SKM-1 treated with dmso at 0.1 percent for 144 hours (cell line): ENCODE measurements around the gene PGAP1.

Experiments
- DNase-seq: peaks from one replicate; lab custom pipeline; 2025; ENCODE audit not compliant: unreplicated experiment; lab: John Stamatoyannopoulos, UW

The PGAP1 gene

DNA sequence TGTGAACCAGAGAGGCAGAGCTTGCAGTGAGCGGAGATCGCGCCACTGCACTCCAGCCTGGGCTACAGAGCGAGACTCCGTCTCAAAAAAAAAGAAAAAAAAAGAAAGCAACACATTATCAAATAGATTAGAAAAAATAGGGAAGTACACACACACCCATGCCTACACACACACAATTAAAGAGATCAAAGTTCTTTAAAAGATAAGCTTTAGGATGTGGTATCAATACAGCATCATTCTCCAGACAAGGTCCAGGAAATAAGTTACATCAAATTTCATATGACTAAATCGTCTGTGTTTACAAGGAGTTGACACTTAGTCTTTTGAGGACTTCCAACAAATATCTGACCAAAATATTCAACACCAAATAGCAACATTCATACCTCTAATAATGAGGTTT, 25.7 kb downstream of the PGAP1 start:
- DNase-seq: no peak

- DNase-seq: no peak
These were observed 26.5 kb downstream of the PGAP1 start for GRCh38 chr2:196899976-196900375.

- DNase-seq: no peak
These were observed 35.4 kb downstream of the PGAP1 start for GRCh38 chr2:196891136-196891535.

GRCh38 chr2:196887431-196887830, 39.1 kb downstream of the PGAP1 start:
- DNase-seq: no peak

GRCh38 chr2:196884368-196884767, 42.1 kb downstream of the PGAP1 start:
- DNase-seq: no peak

DNA sequence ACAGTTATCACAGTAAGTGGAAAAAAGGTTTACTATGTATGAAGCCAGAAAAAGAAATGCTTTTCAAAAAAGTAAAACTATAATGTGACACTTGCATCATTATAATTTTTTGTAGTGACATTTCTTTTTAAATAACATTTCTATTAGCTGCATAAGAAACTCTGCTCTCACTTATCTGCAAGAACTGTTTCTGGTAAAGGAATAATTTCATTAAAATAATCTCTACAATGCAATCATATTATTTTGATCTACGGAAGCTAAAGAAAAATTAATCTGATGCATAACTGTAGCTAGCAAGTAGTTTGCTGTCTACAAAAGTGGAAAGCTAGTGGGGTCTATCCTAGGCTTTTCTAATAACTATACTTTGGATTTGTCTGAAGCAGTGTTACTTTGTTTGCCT, 50.1 kb downstream of the PGAP1 start:
- DNase-seq: no peak

GRCh38 chr2:196875414-196875813, 51.1 kb downstream of the PGAP1 start:
- no peak for DNase-seq

DNA sequence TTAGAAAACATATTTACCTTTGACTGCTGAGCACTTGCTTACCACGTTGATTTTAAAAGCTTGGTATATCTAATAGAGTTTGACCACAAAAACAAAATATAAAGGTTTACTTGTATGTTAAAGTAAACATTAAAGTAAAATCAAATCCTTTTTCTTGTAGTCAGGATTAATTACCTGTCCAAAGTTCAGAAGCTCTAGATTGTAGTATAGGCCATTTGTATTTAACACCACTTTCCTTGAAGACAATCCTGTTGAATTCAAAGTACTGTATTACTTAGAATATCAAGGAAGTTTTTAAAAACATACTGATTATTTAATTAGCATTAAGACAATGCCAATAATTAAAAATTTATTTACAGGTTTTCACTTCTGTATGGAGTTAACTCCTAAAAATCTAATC, 53.0 kb downstream of the PGAP1 start:
- DNase-seq: no peak

DNA sequence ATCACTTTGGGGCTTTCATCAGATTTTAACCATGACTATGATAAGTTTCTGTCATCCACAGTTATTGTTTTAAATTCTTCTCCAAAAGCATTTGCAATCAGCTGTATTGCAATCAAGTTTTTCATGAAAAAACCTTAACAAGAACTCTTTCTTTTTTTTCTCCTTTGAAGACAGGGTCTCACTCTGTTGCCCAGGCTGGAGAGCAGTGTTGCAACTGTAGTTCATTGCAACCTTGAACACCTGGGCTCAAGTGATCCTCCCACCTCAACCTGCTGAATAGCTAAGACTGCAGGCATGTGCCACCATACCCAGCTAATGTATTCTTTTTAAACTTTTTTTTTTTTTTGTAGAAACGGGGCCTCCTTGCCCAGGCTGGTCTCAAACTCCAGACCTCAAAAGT, 71.9 kb downstream of the PGAP1 start:
- no peak for DNase-seq

GRCh38 chr2:196853301-196854087, 73.0 kb downstream of the PGAP1 start:
- no peak for DNase-seq

- no peak for DNase-seq
These were observed 75.4 kb downstream of the PGAP1 start for GRCh38 chr2:196851088-196851487.

DNA sequence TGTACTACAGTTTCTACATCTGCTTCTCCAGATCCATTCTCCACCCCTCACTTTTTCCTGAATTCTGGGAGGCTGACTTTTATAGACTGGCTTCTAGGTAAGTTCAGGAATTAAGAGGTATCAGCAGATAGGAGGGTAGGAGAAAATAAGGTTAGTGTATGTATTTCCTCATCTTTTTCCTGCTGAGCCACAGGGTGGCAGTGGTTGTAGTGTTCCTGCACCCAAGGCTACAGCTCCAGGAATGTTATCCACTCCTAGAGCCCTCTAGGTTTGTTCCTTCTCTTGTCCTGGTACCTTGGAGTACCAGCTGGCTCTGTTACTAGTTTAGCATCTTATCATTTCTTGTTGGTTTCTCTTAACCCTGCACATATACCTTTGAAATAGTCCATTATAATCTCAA, 76.6 kb downstream of the PGAP1 start:
- no peak for DNase-seq

DNA sequence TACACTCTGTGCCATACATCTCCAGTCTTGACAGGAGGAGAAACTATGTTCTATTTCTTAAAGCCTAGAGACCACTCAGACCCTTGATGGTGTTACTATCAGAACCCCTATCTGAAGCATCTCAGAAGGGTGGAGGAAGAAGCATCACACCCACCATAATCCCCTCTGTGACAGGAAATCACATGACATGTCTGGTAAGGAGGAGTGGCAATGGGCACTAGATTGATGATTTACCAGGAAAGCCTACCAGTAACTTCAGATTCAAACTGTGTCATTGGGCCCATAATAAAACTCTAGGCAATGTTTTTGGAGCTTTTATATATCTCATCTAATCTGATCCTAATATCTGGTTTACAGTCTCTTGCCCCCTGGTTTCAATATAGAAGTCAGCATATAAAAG, 80.2 kb downstream of the PGAP1 start:
- DNase-seq: no peak

DNA sequence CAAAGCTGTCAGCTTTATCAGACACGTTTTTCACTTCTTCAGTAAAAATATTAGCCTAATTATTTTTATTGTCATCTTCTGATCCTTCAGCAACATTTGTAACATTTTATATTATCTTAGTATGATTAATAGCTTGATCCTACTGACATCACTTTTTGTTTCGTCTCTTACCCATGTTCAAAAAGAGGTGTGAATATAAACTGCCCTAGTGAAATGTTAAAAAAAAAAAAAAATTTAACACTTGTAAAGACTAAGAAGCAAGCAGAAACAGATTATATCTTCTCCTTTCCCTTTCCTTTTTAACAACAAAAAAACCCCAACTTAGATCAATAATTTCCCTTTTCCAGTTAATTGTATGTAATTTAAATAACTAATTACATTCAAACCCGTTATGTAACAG, 81.1 kb downstream of the PGAP1 start:
- no peak for DNase-seq

DNA sequence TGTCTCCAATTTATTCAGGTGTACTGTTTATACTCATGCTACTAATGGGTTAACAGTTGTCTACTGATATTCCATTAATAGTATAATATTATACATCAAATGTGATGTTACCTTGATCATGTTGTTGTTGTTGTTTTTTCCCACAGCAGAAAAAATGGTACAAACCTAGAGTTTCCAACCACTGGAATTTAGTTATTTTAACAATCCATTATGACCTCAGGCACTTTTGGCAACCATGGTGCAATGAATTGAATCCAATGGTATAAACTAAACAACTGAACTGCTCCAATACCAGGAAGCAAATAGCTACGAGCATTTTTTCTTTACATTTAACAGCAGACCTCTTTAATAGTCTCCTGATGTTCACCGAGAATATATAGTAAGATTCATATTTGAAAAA, 86.3 kb downstream of the PGAP1 start:
- no peak for DNase-seq

DNA sequence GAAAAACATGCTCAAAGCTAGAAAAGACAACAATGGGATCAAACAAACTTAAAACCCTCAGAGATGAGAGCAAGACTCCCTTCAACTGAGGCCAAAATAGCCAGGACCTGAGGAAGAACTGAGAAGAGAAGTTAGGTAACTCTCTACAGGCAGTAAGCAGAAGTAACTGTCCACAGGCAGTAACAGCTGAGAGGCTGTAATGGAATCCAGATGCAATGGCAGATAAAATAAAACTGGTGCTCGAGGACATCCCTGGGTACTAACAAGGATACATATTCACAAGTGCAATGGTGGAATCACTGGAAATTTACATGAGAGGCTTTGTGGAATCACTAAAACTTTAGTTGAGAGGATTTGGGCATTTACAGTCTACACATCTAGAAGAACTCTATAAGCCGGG, 86.9 kb downstream of the PGAP1 start:
- DNase-seq: peak; percentile 48

GRCh38 chr2:196836440-196836839, 90.1 kb downstream of the PGAP1 start:
- no peak for DNase-seq

- no peak for DNase-seq
These were observed 95.8 kb downstream of the PGAP1 start for GRCh38 chr2:196830701-196831100.

GRCh38 chr2:196827356-196827755, 99.2 kb downstream of the PGAP1 start:
- DNase-seq: no peak

DNA sequence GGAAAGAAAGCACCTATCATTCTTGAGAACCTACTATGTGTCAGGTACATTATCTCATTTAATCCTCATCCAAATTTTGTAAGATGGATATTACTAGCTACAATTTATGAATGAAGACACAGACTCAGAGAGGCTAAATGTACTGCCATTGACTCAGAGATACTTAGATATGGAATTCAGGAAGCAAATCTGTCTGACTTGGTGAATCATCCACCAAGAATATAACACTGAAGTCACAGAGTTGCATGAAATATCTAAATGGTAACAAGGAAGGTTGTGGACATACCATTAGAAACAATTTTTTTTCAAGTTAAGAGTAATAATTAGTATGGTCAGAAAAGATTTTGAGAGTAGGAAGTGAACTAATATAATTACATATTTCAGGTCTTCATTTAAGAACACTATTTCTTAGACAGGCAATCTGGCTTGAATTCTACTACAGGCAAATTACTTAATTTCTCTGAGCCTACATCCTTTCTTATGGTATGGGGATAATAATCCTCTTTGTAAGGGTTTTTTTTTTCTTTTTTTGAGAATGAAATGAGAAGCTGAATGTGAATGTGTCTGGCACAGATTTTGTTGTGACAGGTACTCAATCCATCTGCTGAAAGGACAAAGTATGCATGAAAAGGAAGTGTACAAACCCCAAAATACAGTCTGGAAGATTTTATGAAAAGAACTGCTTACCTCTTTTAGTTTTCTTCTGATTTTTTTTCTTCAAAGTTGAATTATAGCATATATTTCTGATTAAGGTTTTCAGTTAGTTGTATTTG, 102.6 kb downstream of the PGAP1 start:
- no peak for DNase-seq

DNA sequence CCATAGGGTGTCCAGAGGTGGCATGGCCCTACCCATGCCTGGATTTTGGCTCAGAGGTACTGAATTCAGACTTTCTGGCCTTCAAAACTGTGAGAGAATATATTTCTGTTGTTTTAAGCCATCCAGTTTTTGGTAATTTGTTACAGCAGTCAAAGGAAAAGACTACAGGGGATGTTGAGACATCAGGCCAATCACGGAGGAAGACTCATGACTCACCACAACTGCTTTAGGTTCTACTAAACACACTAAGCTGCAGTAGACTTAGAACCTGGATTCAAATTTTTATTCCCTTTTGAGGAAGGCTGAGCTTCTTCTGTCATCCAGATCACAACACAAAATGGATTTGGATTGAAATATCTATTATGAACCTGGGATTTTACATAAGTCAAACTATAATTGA, 105.3 kb downstream of the PGAP1 start:
- DNase-seq: no peak

GRCh38 chr2:196809260-196809659, 117.2 kb downstream of the PGAP1 start, which contains the start of gene C2orf66:
C2orf66 (minus strand) TSS chr2:196809355; CDS start chr2:196809336, 19 bp downstream.
- DNase-seq: no peak
